ENCODE measurements around the gene CTNNBIP1.
A peak's percentile ranks its signal among the peaks of the same experiment; 100 is the strongest.
"Not testable (repeated sequence)": the region's sequence is repeated elsewhere in the genome, so short reads cannot be mapped to it uniquely, and the experiment has no call there.

CTNNBIP1 gene

DNA sequence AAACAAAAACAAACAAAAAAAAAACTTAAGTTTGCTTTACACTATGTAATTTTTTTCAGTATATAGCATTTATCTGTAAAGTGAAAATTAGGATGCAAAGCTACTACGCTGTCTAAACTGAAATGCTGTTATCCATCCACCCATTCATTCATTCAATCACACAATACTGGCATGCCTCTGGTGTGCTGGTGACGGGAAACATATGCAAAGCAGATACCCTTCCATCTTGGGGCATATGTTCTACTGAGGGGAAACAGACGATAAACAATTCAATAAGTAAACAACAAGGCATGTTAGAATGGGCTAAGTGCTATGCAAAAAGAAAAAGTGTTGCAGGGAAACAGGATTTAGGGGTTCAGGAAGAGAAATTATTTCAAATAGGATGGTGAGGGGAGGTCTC, 89.5 kb downstream of the CTNNBIP1 start:
- no peak overlapping the region for H3K4me3 ChIP-seq (ENCODE audit: low read depth, low read length)
- no peak overlapping the region for H3K27ac ChIP-seq (ENCODE audit: low read depth, low read length)
- no peak overlapping the region for H3K9ac ChIP-seq (ENCODE audit: low read depth, low read length)
- H3K27me3 ChIP-seq (ENCODE audit: control insufficient read depth, insufficient read depth, low read length), result peaks cover 17% of the 10 kb centered on the region
- no peaks in the 10 kb centered on the region for H3K36me3 ChIP-seq (ENCODE audit: control insufficient read depth, insufficient read depth, low read length)
- peaks cover 21% of the 10 kb centered on the region for H3K4me1 ChIP-seq (ENCODE audit: control insufficient read depth, insufficient read depth, low read length)
- H3K9me3 ChIP-seq (ENCODE audit: control insufficient read depth, insufficient read depth, low read length), result no peaks in the 10 kb centered on the region

DNA sequence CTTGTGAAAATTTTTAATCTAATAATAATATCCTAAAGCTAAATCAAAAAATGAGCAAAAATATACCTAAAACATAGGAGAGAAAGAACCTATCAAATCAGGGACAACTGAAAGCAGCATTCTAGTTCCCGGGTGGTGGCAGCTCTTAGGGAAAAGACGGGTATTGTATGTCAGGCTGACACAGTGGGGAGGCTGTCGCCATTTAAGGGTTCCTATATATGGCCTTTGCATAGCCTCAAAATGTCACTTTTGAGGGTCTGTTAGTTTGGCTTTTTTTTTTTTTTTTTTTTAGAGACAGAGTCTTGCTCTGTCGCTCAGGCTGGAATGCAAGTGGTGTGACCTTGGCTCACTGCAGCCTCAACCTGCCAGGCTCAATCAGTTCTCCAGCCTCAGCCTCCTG, 92.3 kb downstream of the CTNNBIP1 start:
- H3K4me3 ChIP-seq (ENCODE audit: low read depth, low read length), result no peak overlapping the region
- H3K27me3 ChIP-seq (ENCODE audit: control insufficient read depth, insufficient read depth, low read length), result peaks cover 5% of the 10 kb centered on the region; the same call in 1 of the 2 replicates
- H3K9ac ChIP-seq (ENCODE audit: low read depth, low read length), result no peak overlapping the region
- no peaks in the 10 kb centered on the region for H3K36me3 ChIP-seq (ENCODE audit: control insufficient read depth, insufficient read depth, low read length)
- H3K9me3 ChIP-seq (ENCODE audit: control insufficient read depth, insufficient read depth, low read length), result no peaks in the 10 kb centered on the region
- peaks cover 14% of the 10 kb centered on the region for H3K4me1 ChIP-seq (ENCODE audit: control insufficient read depth, insufficient read depth, low read length)
- H3K27ac ChIP-seq (ENCODE audit: low read depth, low read length), result no peak overlapping the region

DNA sequence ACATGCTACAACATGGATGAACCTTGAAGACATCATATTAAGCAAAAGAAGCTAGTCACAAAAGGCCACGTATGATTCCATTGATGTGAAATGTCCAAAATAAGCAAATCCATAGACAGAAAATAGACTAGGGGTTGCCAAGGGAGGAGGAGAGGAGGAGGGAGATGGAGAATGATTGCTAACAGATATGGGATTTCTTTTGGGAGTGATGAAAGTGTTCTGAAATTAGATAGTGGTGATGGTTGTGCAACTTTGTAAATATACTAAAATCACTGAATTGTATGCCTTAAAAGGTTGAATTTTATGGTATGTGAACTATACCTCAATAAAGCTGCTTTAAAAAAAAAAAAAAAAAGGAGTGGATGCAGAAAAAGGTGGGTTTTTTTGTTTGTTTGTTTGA, 93.9 kb downstream of the CTNNBIP1 start:
- Histone ChIP-seq H3K27me3 (ENCODE audit: control insufficient read depth, insufficient read depth, low read length) (no peaks in the 10 kb centered on the region), H3K9me3 (ENCODE audit: control insufficient read depth, insufficient read depth, low read length) (no peaks in the 10 kb centered on the region), H3K4me3 (ENCODE audit: low read depth, low read length) (no peak overlapping the region), H3K36me3 (ENCODE audit: control insufficient read depth, insufficient read depth, low read length) (no peaks in the 10 kb centered on the region), H3K4me1 (ENCODE audit: control insufficient read depth, insufficient read depth, low read length) (peaks cover 3% of the 10 kb centered on the region; the same call in 1 of the 2 replicates), H3K27ac (ENCODE audit: low read depth, low read length) (no peak overlapping the region), H3K9ac (ENCODE audit: low read depth, low read length) (no peak overlapping the region)

DNA sequence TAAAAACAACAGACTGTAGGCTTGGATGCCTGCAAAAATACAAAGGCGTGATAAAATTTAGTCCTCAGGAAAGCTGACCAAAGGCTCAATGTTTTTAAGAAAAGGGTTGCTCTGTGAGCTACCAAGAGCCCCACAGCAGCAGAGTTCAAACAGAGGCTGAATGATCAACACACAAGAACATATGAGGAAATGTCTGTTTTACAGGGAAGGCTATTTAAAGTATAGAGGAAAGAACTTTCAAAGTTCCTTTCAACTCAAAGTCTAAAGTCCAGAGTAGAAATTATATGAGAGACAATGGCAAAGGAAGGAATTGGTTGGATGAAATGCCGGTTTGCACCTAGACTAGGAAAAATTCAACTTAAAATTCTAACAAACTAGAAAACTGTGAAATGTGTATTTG, 94.9 kb downstream of the CTNNBIP1 start:
- peaks cover 3% of the 10 kb centered on the region; the same call in 1 of the 2 replicates for H3K4me1 ChIP-seq (ENCODE audit: control insufficient read depth, insufficient read depth, low read length)
- no peaks in the 10 kb centered on the region for H3K36me3 ChIP-seq (ENCODE audit: control insufficient read depth, insufficient read depth, low read length)
- H3K4me3 ChIP-seq (ENCODE audit: low read depth, low read length), result no peak overlapping the region
- H3K27me3 ChIP-seq (ENCODE audit: control insufficient read depth, insufficient read depth, low read length), result no peaks in the 10 kb centered on the region
- no peak overlapping the region for H3K9ac ChIP-seq (ENCODE audit: low read depth, low read length)
- H3K27ac ChIP-seq (ENCODE audit: low read depth, low read length), result no peak overlapping the region
- H3K9me3 ChIP-seq (ENCODE audit: control insufficient read depth, insufficient read depth, low read length), result no peaks in the 10 kb centered on the region

DNA sequence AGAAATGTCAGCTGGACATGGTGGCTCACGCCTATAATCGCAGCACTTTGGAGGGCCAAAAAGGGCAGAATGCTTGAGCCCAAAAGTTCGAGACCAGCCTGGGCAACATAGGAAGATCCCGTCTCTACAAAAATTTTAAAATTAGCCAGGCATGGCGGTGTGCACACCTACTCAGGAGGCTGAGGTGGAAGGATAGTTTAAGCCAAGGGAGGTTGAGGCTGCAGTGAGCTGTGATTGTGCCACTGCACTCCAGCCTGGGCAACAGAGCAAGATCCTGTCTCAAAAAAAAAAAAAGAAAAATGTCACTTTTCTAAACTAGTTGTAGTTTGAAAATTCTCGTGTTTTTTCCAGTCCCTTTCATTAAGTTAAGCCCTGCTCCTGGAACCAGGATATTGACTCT, 95.5 kb downstream of the CTNNBIP1 start:
- Histone ChIP-seq H3K36me3 (ENCODE audit: control insufficient read depth, insufficient read depth, low read length) (no peaks in the 10 kb centered on the region), H3K27me3 (ENCODE audit: control insufficient read depth, insufficient read depth, low read length) (no peaks in the 10 kb centered on the region), H3K27ac (ENCODE audit: low read depth, low read length) (no peak overlapping the region), H3K4me3 (ENCODE audit: low read depth, low read length) (no peak overlapping the region), H3K9me3 (ENCODE audit: control insufficient read depth, insufficient read depth, low read length) (no peaks in the 10 kb centered on the region), H3K9ac (ENCODE audit: low read depth, low read length) (no peak overlapping the region), H3K4me1 (ENCODE audit: control insufficient read depth, insufficient read depth, low read length) (peaks cover 3% of the 10 kb centered on the region; the same call in 1 of the 2 replicates)

DNA sequence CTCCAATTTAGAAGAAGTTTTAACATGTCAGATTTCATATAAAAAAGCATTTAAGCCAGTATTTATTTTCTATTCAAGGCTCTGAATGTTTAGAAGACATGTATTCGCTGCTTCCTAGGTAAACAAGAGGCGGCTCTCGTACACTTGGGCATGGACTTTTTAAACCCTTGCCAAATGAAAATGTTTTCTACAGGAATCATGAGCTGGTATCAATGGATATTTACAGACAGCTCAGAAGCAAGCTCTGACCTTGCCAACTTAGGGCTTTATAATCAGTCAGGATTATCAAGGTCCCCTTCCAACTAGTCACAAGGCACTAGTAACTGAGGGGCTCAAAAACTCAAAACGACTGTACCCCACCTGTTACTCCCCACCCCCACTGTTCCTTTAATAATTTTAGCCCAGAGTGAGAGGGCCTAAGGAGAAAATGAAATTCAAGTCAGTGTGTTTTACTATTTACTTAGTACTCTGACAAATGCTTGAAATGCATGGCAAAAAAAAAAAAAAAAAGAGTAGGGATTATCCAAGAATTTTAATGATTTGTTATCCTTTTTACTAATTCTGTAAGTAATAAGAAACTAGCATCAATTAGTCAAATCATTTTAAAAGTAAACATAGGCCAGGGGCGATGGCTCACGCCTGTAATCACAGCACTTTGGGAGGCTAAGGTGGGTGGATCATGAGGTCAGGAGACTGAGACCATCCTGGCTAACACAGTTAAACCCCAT, 98.7 kb downstream of the CTNNBIP1 start:
- Histone ChIP-seq H3K36me3 (ENCODE audit: control insufficient read depth, insufficient read depth, low read length) (no peaks in the 10 kb centered on the region), H3K4me1 (ENCODE audit: control insufficient read depth, insufficient read depth, low read length) (no peaks in the 10 kb centered on the region; the same call in 1 of the 2 replicates), H3K27me3 (ENCODE audit: control insufficient read depth, insufficient read depth, low read length) (no peaks in the 10 kb centered on the region), H3K9ac (ENCODE audit: low read depth, low read length) (no peak overlapping the region), H3K27ac (ENCODE audit: low read depth, low read length) (no peak overlapping the region), H3K9me3 (ENCODE audit: control insufficient read depth, insufficient read depth, low read length) (no peaks in the 10 kb centered on the region), H3K4me3 (ENCODE audit: low read depth, low read length) (no peak overlapping the region)

DNA sequence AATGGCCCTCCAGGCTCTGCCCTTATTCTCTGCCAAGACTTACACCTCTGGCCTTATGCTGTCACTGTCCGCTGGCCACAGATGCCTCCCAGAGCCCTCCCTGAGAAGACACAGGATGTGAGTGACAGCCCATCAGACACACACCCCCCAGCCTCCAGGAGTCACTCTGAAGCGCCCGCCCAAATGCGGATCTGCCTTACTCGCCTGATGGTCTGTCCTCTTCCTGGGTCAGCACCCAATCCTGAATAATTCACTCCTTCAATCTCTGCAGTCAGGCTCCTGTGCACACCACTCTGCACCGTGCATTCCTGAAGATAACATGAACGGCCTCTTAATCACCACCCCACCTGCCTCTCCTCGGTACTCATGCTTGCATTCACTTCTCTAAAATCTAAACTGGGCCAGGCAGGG, 101.0 kb downstream of the CTNNBIP1 start:
- H3K36me3 ChIP-seq (ENCODE audit: control insufficient read depth, insufficient read depth, low read length), result no peaks in the 10 kb centered on the region
- no peak overlapping the region for H3K4me3 ChIP-seq (ENCODE audit: low read depth, low read length)
- H3K4me1 ChIP-seq (ENCODE audit: control insufficient read depth, insufficient read depth, low read length), result peaks cover 12% of the 10 kb centered on the region; the same call in 1 of the 2 replicates
- H3K27me3 ChIP-seq (ENCODE audit: control insufficient read depth, insufficient read depth, low read length), result no peaks in the 10 kb centered on the region
- no peaks in the 10 kb centered on the region for H3K9me3 ChIP-seq (ENCODE audit: control insufficient read depth, insufficient read depth, low read length)
- H3K9ac ChIP-seq (ENCODE audit: low read depth, low read length), result no peak overlapping the region
- no peak overlapping the region for H3K27ac ChIP-seq (ENCODE audit: low read depth, low read length)

DNA sequence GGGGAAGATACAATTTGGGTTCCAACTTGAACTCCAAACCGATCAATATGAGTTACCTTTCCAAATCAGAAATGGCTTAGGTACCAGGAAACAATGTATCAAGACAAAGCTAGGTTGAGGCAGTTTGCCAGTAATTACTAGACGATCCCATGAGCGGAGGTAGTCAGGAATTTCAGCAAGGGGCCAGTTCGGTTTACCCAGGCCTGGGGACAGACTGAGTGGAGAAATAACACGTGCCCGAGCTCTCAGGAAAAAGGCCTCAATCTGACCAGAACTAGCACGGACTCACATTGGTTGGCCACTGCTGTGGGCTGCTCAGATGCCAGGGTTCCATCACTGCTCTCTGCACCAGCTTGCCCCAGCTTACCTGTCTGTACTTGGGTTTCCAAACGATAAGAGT, 101.6 kb downstream of the CTNNBIP1 start:
- Histone ChIP-seq H3K4me1 (ENCODE audit: control insufficient read depth, insufficient read depth, low read length) (peaks cover 12% of the 10 kb centered on the region; the same call in 1 of the 2 replicates), H3K9me3 (ENCODE audit: control insufficient read depth, insufficient read depth, low read length) (no peaks in the 10 kb centered on the region), H3K36me3 (ENCODE audit: control insufficient read depth, insufficient read depth, low read length) (no peaks in the 10 kb centered on the region), H3K9ac (ENCODE audit: low read depth, low read length) (no peak overlapping the region), H3K27me3 (ENCODE audit: control insufficient read depth, insufficient read depth, low read length) (no peaks in the 10 kb centered on the region), H3K4me3 (ENCODE audit: low read depth, low read length) (no peak overlapping the region), H3K27ac (ENCODE audit: low read depth, low read length) (no peak overlapping the region)

DNA sequence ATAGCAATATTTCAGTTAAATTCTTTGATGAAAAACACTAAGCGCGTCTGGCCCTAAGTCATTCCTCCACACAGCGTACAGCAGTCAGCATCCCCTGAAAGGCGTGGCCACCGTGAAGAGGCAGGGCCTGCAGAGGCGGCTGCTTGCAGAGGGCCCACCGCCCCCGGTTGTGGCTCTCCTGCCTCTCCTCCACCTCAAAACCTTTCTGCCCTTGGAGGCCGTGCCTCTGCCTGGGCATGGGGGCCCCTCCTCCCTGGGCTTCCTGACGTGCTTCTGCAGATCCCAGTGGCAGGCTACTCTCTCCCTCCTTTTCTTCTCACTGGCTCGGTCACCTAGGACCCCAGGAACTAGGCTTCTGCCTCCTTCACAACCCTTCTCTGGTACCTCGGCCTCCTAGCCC, 102.5 kb downstream of the CTNNBIP1 start:
- H3K4me3 ChIP-seq (ENCODE audit: low read depth, low read length), result no peak overlapping the region
- no peaks in the 10 kb centered on the region for H3K36me3 ChIP-seq (ENCODE audit: control insufficient read depth, insufficient read depth, low read length)
- H3K27me3 ChIP-seq (ENCODE audit: control insufficient read depth, insufficient read depth, low read length), result no peaks in the 10 kb centered on the region
- H3K9ac ChIP-seq (ENCODE audit: low read depth, low read length), result no peak overlapping the region
- H3K4me1 ChIP-seq (ENCODE audit: control insufficient read depth, insufficient read depth, low read length), result peaks cover 12% of the 10 kb centered on the region; the same call in 1 of the 2 replicates
- peak overlapping the region; percentile 23 for H3K27ac ChIP-seq (ENCODE audit: low read depth, low read length)
- H3K9me3 ChIP-seq (ENCODE audit: control insufficient read depth, insufficient read depth, low read length), result no peaks in the 10 kb centered on the region

DNA sequence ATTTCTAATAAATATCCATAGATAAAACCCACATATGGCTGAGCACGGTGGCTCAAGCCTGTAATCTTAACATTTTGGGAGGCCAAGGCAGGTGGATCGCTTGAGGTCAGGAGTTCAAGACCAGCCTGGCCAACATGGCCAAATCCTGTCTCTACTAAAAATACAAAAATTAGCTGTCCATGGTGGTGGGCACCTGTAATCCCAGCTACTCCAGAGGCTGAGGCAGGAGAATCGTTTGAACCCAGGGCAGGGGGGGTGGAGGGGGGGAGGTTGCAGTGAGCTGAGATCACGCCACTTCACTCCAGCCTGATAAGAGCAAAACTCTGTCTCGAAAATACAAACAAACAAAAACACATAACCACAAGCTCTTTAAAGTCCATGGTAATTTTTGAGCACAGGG, 104.1 kb downstream of the CTNNBIP1 start:
- H3K4me1 ChIP-seq (ENCODE audit: control insufficient read depth, insufficient read depth, low read length), result peaks cover 12% of the 10 kb centered on the region; the same call in 1 of the 2 replicates

DNA sequence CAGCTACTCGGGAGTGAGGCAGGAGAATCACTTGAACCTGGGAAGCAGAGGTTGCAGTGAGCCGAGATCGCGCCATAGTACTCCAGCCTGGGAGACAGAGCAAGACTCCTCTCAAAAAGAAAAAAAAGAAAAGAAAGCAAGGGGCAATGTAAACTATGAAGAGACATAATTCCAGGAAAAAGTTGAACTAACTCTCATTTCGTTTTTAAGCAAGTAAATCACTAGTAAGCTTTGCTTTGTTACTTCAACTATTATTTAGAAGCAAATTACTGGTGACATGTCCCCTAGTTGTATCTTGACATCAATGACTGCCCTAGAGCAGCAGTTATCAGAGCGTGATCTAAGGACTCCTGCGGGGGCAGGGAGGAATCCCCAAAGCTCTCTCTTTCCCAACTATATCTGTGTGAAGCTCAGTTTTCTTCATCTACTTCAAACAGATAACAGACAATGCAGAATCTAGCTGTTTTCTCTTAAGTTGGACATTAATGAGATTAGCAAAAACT, 105.0 kb downstream of the CTNNBIP1 start:
- Histone ChIP-seq H3K4me3 (ENCODE audit: low read depth, low read length) (no peak overlapping the region), H3K4me1 (ENCODE audit: control insufficient read depth, insufficient read depth, low read length) (peaks cover 12% of the 10 kb centered on the region; the same call in 1 of the 2 replicates), H3K9ac (ENCODE audit: low read depth, low read length) (no peak overlapping the region), H3K36me3 (ENCODE audit: control insufficient read depth, insufficient read depth, low read length) (no peaks in the 10 kb centered on the region), H3K27me3 (ENCODE audit: control insufficient read depth, insufficient read depth, low read length) (no peaks in the 10 kb centered on the region), H3K9me3 (ENCODE audit: control insufficient read depth, insufficient read depth, low read length) (no peaks in the 10 kb centered on the region), H3K27ac (ENCODE audit: low read depth, low read length) (no peak overlapping the region)

More for the DNA sequence above, 104.1 kb downstream of the CTNNBIP1 start:
- not testable (repeated sequence) for H3K4me3 ChIP-seq (ENCODE audit: low read depth, low read length); H3K27me3 ChIP-seq (ENCODE audit: control insufficient read depth, insufficient read depth, low read length); H3K27ac ChIP-seq (ENCODE audit: low read depth, low read length); H3K36me3 ChIP-seq (ENCODE audit: control insufficient read depth, insufficient read depth, low read length); H3K9ac ChIP-seq (ENCODE audit: low read depth, low read length); H3K9me3 ChIP-seq (ENCODE audit: control insufficient read depth, insufficient read depth, low read length)

Measured in HUES48 (cell line).